ENCODE measurements around the gene PDZD2.

Gene PDZD2

DNA sequence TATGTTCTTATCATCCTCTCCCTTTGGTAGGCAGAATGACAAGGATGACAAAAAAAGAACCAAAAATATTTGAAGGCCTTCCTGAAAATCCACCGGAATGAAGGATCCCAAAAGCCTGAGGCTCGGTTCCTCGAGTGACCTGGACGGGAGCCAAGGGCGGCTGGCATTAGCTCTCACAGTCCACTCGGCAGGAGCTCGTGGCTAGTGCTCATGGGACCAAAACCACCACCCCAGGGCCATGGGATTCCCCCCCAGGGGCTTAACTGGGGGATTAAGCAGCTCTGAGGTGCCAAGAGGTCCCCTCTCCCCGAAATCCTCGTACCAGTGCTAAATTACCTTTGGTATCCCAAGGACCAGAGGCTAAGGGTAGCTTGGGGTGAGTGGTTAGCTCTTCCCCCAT lies 586 bp upstream of the PDZD2 start:
- no peak for DNase-seq (ENCODE audit: low read depth)

- no peak for DNase-seq (ENCODE audit: low read depth)
These were observed 815 bp downstream of the PDZD2 start for GRCh38 chr5:31639481-31640411.

DNA sequence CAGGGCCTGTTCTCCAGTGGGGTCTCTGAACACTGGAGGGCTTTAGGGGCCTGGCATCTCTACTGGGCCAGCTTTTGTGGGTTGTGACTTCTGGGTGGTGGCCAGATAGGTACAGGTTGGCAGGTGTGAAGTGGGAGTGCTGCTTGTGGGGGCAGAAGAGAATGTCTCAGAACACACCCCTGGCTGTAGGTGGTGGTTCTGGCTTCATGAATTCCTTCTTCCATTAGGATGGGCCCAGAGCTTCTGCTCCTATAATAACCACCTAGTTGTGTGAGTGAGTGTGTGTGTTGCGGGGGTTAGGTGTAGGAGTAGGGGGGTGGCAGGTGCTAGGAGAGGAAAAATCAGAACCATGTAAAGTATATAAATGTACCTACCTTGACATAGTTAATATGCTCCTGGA lies 1.6 kb downstream of the PDZD2 start:
- no peak for DNase-seq (ENCODE audit: low read depth)

GRCh38 chr5:31641059-31641458 lies 2.1 kb downstream of the PDZD2 start:
- DNase-seq (ENCODE audit: low read depth): no peak

GRCh38 chr5:31641575-31641974 lies 2.6 kb downstream of the PDZD2 start:
- no peak for DNase-seq (ENCODE audit: low read depth)

- no peak for DNase-seq (ENCODE audit: low read depth)
These were observed 6.6 kb downstream of the PDZD2 start for GRCh38 chr5:31645420-31646081.

DNA sequence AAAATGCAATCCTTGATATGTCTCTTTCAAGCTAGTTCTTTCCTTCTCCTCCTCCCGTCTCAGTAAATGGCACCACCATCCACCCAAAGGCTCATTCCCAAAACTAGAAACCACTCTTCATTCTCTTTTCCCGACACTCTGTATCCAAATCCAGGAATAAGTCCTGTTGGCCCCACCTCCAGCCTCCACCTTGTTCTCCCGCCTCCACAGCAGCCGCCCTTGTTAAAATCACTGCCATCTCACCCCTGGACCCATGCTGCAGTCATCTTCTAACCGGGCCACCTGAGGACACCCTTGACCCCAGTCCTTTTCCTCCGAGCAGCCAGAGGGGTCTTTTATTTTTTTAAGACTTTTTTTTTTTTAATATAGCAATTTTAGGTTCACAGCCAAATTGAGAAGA lies 9.4 kb downstream of the PDZD2 start:
- no peak for DNase-seq (ENCODE audit: low read depth)

DNA sequence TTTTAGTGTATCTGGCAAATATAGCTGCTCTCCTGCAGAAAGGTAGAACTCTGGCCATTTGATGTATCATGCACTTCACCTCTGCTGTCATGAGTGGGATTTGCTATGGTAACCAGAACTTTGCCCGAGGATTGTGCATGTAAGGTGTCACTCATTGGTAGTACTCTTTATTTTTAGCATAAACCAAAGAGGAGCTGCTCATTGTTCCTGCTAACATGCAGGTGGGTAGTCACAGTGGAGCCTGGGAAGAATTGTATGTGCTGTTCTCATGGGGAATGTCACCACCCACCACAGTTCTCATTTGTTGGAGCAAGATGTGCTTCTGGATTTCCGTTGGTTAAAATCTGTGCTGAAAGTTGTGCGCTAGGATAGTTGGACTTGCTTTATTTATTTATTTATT lies 12.3 kb downstream of the PDZD2 start:
- DNase-seq (ENCODE audit: low read depth): no peak

DNA sequence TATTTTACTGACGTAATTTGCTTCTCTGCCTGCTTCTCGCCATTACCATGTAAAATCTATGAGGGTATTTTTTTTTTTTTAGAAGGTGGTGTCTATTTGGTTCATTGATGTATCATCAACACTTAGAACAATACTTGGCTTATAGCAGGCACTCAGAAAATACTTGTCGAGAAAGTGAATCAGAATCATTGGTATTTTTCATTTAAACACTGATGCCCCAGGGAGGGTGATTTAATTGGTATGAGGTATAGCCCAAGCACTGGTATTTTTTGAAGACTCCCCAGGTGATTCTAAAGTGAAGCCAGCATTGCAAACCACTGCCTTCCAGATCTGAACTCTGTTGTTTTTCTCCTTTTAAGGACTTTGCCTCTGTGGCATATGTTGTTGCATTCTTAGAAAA lies 16.6 kb downstream of the PDZD2 start:
- no peak for DNase-seq (ENCODE audit: low read depth)

- DNase-seq (ENCODE audit: low read depth): no peak
These were observed 17.9 kb downstream of the PDZD2 start for GRCh38 chr5:31656806-31657205.

DNA sequence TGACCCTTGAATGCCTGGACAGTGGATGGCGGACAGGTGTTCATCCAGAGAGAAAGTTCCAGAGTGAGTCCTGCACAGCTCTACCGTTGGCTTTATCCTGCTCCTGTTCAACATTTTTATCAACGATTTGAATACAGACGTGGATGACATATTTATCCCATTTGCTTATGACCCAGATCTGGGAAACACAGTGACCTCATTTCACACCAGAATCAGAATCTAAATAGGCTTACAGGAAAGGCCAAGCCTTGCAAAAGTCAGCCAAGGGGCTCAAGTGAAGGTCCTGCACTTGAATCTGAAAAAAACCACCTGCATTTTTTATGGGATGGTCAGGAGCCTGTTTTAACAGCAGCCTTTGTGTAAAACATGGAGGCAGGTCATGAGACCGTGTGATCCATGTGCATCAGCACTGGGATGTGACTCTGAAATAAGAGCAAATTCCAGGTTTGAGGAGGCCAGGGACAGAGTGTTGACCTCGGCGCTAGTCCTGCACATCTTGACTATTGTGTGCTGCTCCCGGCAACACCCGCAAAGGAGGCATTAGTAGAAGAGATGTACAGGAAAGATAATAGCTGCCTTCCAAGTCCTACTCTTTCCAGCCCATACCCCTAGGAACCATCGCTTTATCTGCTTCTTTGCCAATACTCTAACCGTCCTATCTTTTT lies 18.5 kb downstream of the PDZD2 start:
- no peak for DNase-seq (ENCODE audit: low read depth)

GRCh38 chr5:31661257-31661656 lies 22.3 kb downstream of the PDZD2 start:
- no peak for DNase-seq (ENCODE audit: low read depth)

DNA sequence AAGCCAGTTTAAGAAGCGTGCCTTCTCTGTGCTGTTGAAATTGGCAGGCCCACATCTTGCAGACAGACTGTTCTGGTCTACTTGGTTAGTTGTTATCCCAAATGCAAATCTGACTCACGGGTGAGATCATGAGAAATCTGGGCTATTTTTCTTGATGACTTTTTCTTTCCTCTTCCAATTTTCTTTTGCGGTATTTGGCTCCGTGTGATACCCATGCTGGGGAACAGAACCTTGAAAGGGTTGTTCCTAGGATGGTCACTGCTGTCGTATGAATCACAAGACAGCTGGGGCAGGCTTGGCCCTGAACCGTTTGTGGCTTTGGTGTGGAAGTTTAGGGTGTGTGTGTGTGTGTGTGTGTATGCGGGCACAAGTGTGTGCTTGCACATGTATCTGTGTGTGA lies 24.6 kb downstream of the PDZD2 start:
- no peak for DNase-seq (ENCODE audit: low read depth)

DNA sequence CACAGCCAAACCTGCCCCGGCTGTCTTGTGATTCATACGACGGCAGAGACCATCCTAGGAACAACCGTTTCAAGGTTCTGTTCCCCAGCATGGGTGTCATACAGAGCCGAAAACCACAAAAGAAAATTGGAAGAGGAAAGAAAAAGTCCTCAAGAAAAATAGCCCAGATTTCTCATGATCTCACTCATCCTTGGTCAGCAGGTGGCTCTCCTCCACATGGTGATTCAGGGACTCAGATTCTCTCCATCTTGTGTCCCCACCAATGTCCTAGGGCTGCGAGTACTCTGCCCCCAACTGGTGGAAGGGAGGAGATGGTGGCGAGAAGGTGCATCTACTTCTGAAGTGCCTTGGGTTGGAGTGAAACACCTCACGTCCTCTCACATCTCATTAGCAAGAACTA lies 25.6 kb downstream of the PDZD2 start:
- no peak for DNase-seq (ENCODE audit: low read depth)

DNA sequence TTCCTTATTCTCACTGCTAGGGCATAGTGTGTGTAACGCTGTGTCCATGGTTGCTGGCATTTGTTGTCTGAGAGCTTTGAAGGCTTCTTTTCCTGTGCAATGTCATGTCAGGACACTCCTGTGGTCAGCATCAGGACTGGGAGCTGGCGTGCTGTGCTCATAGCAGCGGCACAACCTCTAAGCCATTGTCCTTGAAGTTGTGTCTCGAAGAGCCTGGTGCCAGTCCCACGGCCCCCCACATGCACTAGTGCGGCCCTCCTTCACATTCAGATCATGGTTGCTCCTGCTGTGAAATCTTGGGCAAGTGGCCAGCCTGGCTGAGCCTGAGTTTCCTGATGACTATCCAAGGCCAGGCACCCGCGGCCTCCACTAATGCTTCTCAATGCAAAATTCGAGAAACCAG lies 32.4 kb downstream of the PDZD2 start:
- no peak for DNase-seq (ENCODE audit: low read depth)

GRCh38 chr5:31674371-31674951 lies 35.5 kb downstream of the PDZD2 start:
- no peak for DNase-seq (ENCODE audit: low read depth)

DNA sequence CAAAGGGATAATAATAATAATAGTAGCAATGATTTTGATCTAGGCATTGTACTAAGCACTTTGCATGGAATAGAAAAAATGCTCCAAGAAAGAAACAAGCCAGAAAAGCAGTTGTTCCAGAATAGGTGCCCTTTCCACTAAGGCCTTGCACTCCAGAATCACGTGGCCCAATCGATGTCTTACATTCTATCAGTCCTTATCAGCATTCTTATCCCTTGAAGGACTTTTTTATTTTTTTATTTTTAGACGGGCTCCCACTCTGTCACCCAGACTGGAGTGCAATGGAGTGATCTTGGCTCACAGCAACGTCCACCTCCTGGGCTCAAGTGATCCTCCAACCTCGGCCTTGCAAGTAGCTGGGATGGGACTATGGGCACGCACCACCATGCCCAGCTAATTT lies 36.5 kb downstream of the PDZD2 start:
- DNase-seq (ENCODE audit: low read depth): no peak

DNA sequence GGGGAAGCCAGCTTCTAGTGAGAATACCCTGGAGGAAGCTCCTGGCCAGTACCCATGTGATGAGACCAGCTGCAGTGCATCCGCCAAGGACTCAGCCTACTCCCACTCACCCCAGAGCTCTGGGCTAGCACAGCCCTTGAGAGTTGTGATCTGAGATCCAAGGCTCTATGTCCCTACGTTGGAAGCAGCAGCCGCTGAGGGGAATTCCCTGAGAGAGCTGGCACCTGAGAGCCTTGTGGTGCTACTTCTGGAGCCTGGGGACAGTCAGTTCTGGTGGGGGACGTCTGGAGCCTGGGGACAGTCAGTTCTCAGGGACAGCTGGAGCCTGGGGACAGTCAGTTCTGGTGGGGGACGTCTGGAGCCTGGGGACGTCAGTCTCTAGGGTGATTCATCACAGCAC lies 39.2 kb downstream of the PDZD2 start:
- DNase-seq (ENCODE audit: low read depth): no peak

DNA sequence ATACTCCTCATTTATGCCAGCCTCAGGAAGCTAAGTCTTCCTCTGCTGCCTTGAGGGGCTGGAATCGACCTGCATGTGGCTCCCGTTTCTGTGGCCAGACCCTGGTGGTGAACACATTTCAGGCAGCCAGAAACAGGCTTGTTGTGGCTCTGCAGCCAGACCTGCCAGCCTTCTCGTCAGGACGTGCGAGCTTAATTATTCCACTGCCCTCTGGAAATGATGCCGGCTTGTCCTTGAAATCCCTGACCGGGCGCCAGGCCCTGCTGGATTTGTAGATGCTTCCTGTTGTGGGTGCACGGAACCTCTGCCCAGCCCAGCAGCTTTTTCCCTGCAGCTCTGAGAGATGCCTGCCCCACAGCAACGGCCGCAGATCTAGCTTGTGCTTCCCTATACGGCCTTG lies 41.6 kb downstream of the PDZD2 start:
- no peak for DNase-seq (ENCODE audit: low read depth)

GRCh38 chr5:31682025-31682424 lies 43.1 kb downstream of the PDZD2 start:
- no peak for DNase-seq (ENCODE audit: low read depth)

DNA sequence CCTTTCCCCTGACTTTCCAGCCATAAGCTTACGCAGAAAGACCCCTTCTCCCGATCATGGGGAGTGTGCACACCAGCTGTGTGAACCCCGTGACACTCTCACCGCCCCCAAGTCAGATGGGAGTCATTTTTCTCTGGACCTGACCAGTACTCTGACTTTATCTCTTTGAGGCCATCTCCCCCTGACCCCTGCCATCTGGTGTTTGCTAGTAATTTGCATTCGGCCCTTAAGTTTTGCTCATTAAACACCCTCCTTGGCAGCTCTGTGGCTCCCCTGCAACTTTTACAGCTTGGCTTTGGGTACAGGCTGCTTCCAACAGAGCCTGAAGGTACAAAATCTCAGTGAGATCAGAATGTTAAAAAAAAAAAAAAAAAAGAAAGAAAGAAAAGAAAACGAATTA lies 43.9 kb downstream of the PDZD2 start:
- no peak for DNase-seq (ENCODE audit: low read depth)

- DNase-seq (ENCODE audit: low read depth): no peak
These were observed 49.7 kb downstream of the PDZD2 start for GRCh38 chr5:31688515-31689092.

All from T-helper 22 cell (primary cell).